A673 (cell line): ENCODE measurements around the gene MISP. TPM values are rescaled to one million over a fixed set of nuclear protein-coding genes. Genes with fewer than 3 reads are reported as not detected.

Experiments
- BruUV-seq: library from RNA; stranded (reverse); fragments of 400-500 nt; replicated peaks from 2 replicates; lab custom pipeline; 2021; lab: Mats Ljungman, UMichigan
- CTCF ChIA-PET: fragments of 300-600 bp; sonication (Branson Sonifier 250); formaldehyde crosslinking; loops from one replicate; lab custom pipeline; 2022; ENCODE audit warnings: antibody characterized with exemption; lab: Charles Lee
- POLR2A ChIA-PET: fragments of 300-600 bp; sonication (Branson Sonifier 250); formaldehyde crosslinking; loops from one replicate; lab custom pipeline; 2022; ENCODE audit warnings: antibody characterized with exemption; ENCODE audit not compliant: low non-redundant PET; lab: Charles Lee
- DNase-seq: peaks from one replicate; pipeline ENCODE4 v3.0.0-alpha.2; 2015; ENCODE audit warnings: low spot score
- H3K27ac ChIP-seq: fragments of 200-600 bp; sonication (generic); 2 replicates; pipeline ENCODE4 v1.5.1; 2016; ENCODE audit warnings: mixed run types, low read depth, mild to moderate bottlenecking, mixed read lengths, antibody characterized with exemption, low read length; ENCODE audit not compliant: poor library complexity, severe bottlenecking
- H3K27me3 ChIP-seq: fragments of 200-600 bp; sonication (generic); replicated peaks from 2 replicates; pipeline ENCODE4 v1.6.1; 2017; ENCODE audit warnings: mixed run types, low read depth, mild to moderate bottlenecking, mixed read lengths, antibody characterized with exemption, low read length; ENCODE audit not compliant: insufficient read depth, poor library complexity
- H3K36me3 ChIP-seq: fragments of 200-600 bp; sonication (generic); 2 replicates; pipeline ENCODE4 v1.6.1; 2016; ENCODE audit warnings: mixed run types, mild to moderate bottlenecking, mixed read lengths, antibody characterized with exemption, low read length; ENCODE audit not compliant: insufficient read depth, poor library complexity, severe bottlenecking
- H3K4me1 ChIP-seq: fragments of 200-600 bp; sonication (generic); 2 replicates; pipeline ENCODE4 v1.6.1; 2017; ENCODE audit warnings: mixed run types, mild to moderate bottlenecking, mixed read lengths, antibody characterized with exemption, low read length; ENCODE audit not compliant: insufficient read depth, poor library complexity, severe bottlenecking
- H3K4me3 ChIP-seq: fragments of 200-600 bp; sonication (generic); 2 replicates; pipeline ENCODE4 v1.5.1; 2016; ENCODE audit warnings: low read depth, mixed run types, mild to moderate bottlenecking, mixed read lengths, low read length; ENCODE audit not compliant: poor library complexity, severe bottlenecking
- H3K9me3 ChIP-seq: fragments of 200-600 bp; sonication (generic); 2 replicates; pipeline ENCODE4 v1.6.1; 2016; ENCODE audit warnings: mixed run types, low read depth, mild to moderate bottlenecking, mixed read lengths, antibody characterized with exemption, low read length; ENCODE audit not compliant: poor library complexity, severe bottlenecking
- EZH2 ChIP-seq: fragments of 200-600 bp; sonication (generic); IDR thresholded peaks from 2 replicates; pipeline ENCODE4 v1.6.1; 2017; ENCODE audit warnings: borderline replicate concordance, low read depth, mild to moderate bottlenecking, mixed read lengths, antibody characterized with exemption, low read length; ENCODE audit not compliant: poor library complexity, severe bottlenecking
- intact Hi-C: fragments of 100-400 bp; cut with micrococcal nuclease; formaldehyde crosslinking; loops from one replicate; pipeline ENCODE4 v1.10.0; 2022; ENCODE audit not compliant: unreplicated experiment
- total RNA-seq: library from RNA; stranded (reverse); gene quantifications from 2 replicates; pipeline ENCODE4 v1.2.3, GENCODE V29; 2021
- TF ChIP-seq, protein P1 (sequence below): fragments of 300-800, 200-600 bp; sonication (generic); conservative IDR thresholded peaks from 2 replicates; pipeline ENCODE4 v1.5.1; 2017; ENCODE audit warnings: low read depth, mild to moderate bottlenecking, antibody characterized with exemption, low read length, moderate library complexity, mixed read lengths

MISP gene
- total RNA-seq, 1 experiment from 2014 or later = 0.11 TPM

DNA sequence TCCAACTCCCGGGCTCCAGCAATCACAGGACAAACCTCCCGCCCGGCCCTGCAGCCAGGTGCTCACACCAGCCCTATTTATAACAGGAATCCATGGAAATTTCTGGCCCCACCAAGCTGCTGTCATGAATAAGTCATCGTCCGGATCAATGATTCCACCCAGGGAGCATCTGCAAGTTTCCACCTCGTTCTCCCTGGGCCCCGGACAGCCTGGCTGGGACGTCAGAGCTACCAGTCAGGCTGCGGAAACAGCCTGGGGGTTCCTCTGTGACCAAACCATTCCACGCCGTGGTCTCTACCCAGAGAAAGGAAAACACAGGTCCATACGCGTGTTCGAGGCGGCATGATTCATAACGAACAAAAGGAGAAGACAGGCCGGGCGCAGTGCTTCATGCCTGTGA is 25.6 kb downstream of the MISP start:
- no TSS peak for BruUV-seq

DNA sequence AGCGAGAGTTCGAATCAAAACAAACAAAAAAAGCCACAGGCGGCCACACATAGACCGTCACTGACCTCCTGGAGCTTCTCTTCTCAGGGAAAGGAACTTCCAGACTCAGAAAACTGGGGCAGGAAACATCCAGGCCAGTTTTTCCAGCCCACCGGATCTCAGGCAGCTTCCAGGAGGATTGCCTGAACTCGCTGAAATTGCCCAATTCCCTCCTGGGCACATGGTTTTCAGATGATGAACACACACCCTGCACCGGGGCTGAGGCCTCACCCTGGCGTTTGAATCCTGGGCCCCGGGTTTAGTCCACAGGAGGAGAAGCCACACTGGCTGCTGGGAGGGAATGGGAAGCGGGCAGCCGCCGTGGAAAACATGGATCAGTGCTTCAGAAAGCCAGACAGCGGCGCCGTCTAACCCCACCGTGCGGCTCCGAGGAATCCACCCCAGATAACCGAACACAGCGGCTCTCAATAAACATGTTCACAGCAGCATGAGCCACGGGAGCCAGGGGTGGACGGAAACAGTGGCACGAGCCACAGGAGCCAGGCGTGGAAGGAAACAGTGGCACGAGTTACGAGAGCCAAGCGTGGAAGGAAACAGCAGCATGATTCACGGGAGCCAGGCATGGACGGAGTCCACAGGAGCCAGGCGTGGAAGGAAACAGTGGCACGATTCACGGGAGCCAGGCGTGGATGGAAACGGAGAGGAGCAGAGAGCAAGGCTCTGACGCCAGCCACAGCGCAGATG is 28.2 kb downstream of the MISP start:
- no peak for TF ChIP-seq EZH2
- TF ChIP-seq, protein P1, sequence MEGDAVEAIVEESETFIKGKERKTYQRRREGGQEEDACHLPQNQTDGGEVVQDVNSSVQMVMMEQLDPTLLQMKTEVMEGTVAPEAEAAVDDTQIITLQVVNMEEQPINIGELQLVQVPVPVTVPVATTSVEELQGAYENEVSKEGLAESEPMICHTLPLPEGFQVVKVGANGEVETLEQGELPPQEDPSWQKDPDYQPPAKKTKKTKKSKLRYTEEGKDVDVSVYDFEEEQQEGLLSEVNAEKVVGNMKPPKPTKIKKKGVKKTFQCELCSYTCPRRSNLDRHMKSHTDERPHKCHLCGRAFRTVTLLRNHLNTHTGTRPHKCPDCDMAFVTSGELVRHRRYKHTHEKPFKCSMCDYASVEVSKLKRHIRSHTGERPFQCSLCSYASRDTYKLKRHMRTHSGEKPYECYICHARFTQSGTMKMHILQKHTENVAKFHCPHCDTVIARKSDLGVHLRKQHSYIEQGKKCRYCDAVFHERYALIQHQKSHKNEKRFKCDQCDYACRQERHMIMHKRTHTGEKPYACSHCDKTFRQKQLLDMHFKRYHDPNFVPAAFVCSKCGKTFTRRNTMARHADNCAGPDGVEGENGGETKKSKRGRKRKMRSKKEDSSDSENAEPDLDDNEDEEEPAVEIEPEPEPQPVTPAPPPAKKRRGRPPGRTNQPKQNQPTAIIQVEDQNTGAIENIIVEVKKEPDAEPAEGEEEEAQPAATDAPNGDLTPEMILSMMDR = no peak
- Histone ChIP-seq H3K27ac (no peak overlapping the region), H3K4me1 (peaks cover 3% of the 10 kb centered on the region), H3K27me3 (no peaks in the 10 kb centered on the region), H3K9me3 (no peaks in the 10 kb centered on the region), H3K36me3 (no peaks in the 10 kb centered on the region), H3K4me3 (no peak overlapping the region)
- intact Hi-C loops = no loop called here
- peak; percentile 68 for DNase-seq
- POLR2A ChIA-PET = no interaction called here
- CTCF ChIA-PET = no interaction called here
- no TSS peak for BruUV-seq

More for the DNA sequence above, 25.6 kb downstream of the MISP start:
- ChIA-PET POLR2A (no interaction called here), CTCF (interaction anchor here (0.7 kb wide), 1 partner anchor 214 kb away, joined by 5 read pairs; no protein-coding TSS in a partner anchor)
- DNase-seq = no peak
- Histone ChIP-seq H3K27ac (no peak overlapping the region), H3K4me3 (no peak overlapping the region), H3K27me3 (no peaks in the 10 kb centered on the region), H3K4me1 (no peaks in the 10 kb centered on the region), H3K36me3 (no peaks in the 10 kb centered on the region), H3K9me3 (no peaks in the 10 kb centered on the region)
- TF ChIP-seq, protein P1 = no peak
- TF ChIP-seq EZH2 = no peak
- intact Hi-C loops = no loop called here

DNA sequence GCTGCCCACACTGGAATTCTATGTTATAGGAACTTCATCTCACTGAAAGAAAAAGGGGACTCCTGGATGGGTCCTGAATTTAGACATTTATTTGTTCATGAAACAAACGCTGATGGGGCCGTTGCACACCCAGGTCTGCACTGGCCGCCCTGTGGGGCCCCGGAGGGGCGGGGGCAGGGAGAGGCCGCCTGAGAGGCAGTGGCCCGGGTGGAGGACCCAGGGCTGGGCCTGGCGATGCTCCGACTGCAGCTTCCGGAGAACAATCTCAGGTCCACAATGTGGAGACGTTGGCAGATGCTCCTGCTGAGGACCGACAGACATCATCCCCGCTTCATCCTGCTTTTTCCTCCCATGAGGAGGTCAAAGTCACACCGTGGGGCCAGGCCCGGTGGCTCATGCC is 30.0 kb downstream of the MISP start:
- POLR2A ChIA-PET = interaction anchor here (0.5 kb wide), 1 partner anchor 100 kb away, joined by 9 read pairs; no protein-coding TSS in a partner anchor
- Histone ChIP-seq H3K9me3 (no peaks in the 10 kb centered on the region), H3K36me3 (no peaks in the 10 kb centered on the region), H3K4me1 (peaks cover 3% of the 10 kb centered on the region), H3K27ac (no peak overlapping the region), H3K4me3 (no peak overlapping the region), H3K27me3 (no peaks in the 10 kb centered on the region)
- CTCF ChIA-PET = no interaction called here
- DNase-seq = no peak
- intact Hi-C loops = no loop called here
- no peak for TF ChIP-seq EZH2
- TF ChIP-seq, protein P1 = no peak
- BruUV-seq = no TSS peak
